HCT116 (cell line): ENCODE measurements around the gene SUOX. TPM values are rescaled to one million over a fixed set of nuclear protein-coding genes. Genes with fewer than 3 reads are reported as not detected.

Source experiments
- ATAC-seq: fragments of 200-7000 bp; cut with Tn5 transposase; 2 replicates; pipeline ENCODE4 v1.9.1; 2020; ENCODE audit warnings: mild to moderate bottlenecking, moderate library complexity
- BruUV-seq: library from RNA; stranded (reverse); fragments of 400-500 nt; replicated peaks from 2 replicates; lab custom pipeline; 2021; lab: Mats Ljungman, UMichigan
- CTCF ChIA-PET: fragments of 300-600 bp; sonication (Branson Sonifier 250); formaldehyde crosslinking; loops from one replicate; lab custom pipeline; 2021; ENCODE audit warnings: antibody characterized with exemption; lab: Charles Lee
- POLR2A ChIA-PET: fragments of 300-600, 350-600 bp; sonication (Branson Sonifier 250); formaldehyde crosslinking; loops from one replicate; lab custom pipeline; 2021; ENCODE audit warnings: antibody characterized with exemption; lab: Charles Lee
- RAD21 ChIA-PET, 2 experiments: fragments of 300-600 bp; sonication (Branson Sonifier 250); formaldehyde crosslinking; loops; one replicate each; lab custom pipeline; 2023; ENCODE audit warnings: low total read pairs in 2 of 2; ENCODE audit not compliant: uncharacterized antibody in 2 of 2, unreplicated experiment in 2 of 2, low non-redundant PET in 1 of 2; lab: Charles Lee
- DNase-seq: peaks from one replicate; pipeline ENCODE4 v3.0.0-alpha.2; 2010; ENCODE audit warnings: low read depth, low spot score
- H2AFZ ChIP-seq: fragments of 200-600 bp; shearing (Covaris generic), sonication (generic); 2 replicates; pipeline ENCODE4 v1.6.1; 2017; ENCODE audit warnings: low read depth, mixed run types, mixed read lengths, antibody characterized with exemption, low read length; ENCODE audit not compliant: poor library complexity, severe bottlenecking
- H3K27ac ChIP-seq: 2 replicates; pipeline ENCODE4 v1.5.1; 2012; ENCODE audit warnings: low read depth, low read length
- H3K27me3 ChIP-seq: fragments of 200-600 bp; sonication (generic); 2 replicates; pipeline ENCODE4 v1.6.1; 2016; ENCODE audit warnings: mixed run types, low read length, mixed read lengths; ENCODE audit not compliant: insufficient read depth
- H3K36me3 ChIP-seq, 2 experiments: fragments of 200-500 bp in 1 of 2; fragments of 200-600 bp in 1 of 2; sonication (Bioruptor generic) in 1 of 2; sonication (generic) in 1 of 2; 2 replicates each; pipeline versions ENCODE4 v1.5.1 to v1.6.1; 2014 to 2016; ENCODE audit warnings: low read length in 2 of 2, inconsistent platforms in 1 of 2, mixed read lengths in 1 of 2, mixed run types in 1 of 2; ENCODE audit not compliant: insufficient read depth in 2 of 2, control insufficient read depth in 1 of 2
- H3K4me1 ChIP-seq, 2 experiments: fragments of 200-600 bp in 1 of 2; sonication (generic) in 1 of 2; 2 replicates each; pipeline versions ENCODE4 v1.5.1 to v1.6.1; 2012 to 2017; ENCODE audit warnings: low read length in 2 of 2, inconsistent platforms in 1 of 2, mild to moderate bottlenecking in 1 of 2, mixed read lengths in 1 of 2, mixed run types in 1 of 2, moderate library complexity in 1 of 2; ENCODE audit not compliant: insufficient read depth in 2 of 2, control insufficient read depth in 1 of 2
- H3K4me2 ChIP-seq: fragments of 200-600 bp; sonication (generic); 2 replicates; pipeline ENCODE4 v1.6.1; 2017; ENCODE audit warnings: mixed run types, low read length, mixed read lengths
- H3K4me3 ChIP-seq, 2 experiments: fragments of 200-600 bp in 1 of 2; sonication (generic) in 1 of 2; replicated peaks in 1 of 2; 2 replicates each; pipeline ENCODE4 v1.5.1; 2011 to 2016; ENCODE audit warnings: low read length in 2 of 2, control low read depth in 1 of 2, low read depth in 1 of 2, mild to moderate bottlenecking in 1 of 2, mixed read lengths in 1 of 2, mixed run types in 1 of 2
- H3K79me2 ChIP-seq: fragments of 200-600 bp; sonication (generic); 2 replicates; pipeline ENCODE4 v1.6.1; 2017; ENCODE audit warnings: mild to moderate bottlenecking, mixed run types, low read length, moderate library complexity, mixed read lengths; ENCODE audit not compliant: insufficient read depth
- H3K9ac ChIP-seq: fragments of 200-600 bp; sonication (generic); 2 replicates; pipeline ENCODE4 v1.6.1; 2016; ENCODE audit warnings: low read length, mixed read lengths
- H3K9me2 ChIP-seq: fragments of 200-600 bp; sonication (generic), shearing (Covaris generic); 2 replicates; pipeline ENCODE4 v1.6.1; 2017; ENCODE audit warnings: mixed run types, mild to moderate bottlenecking, moderate library complexity; ENCODE audit not compliant: insufficient read depth
- H3K9me3 ChIP-seq, 2 experiments: fragments of 200-500 bp in 1 of 2; fragments of 200-600 bp in 1 of 2; sonication (Bioruptor generic) in 1 of 2; sonication (generic) in 1 of 2; 2 replicates each; pipeline ENCODE4 v1.6.1; 2014 to 2017; ENCODE audit warnings: low read length in 2 of 2, mixed read lengths in 2 of 2, inconsistent platforms in 1 of 2, low read depth in 1 of 2, mild to moderate bottlenecking in 1 of 2, mixed run types in 1 of 2, moderate library complexity in 1 of 2; ENCODE audit not compliant: control insufficient read depth in 1 of 2, insufficient read depth in 1 of 2
- H4K20me1 ChIP-seq: fragments of 200-600 bp; sonication (generic), shearing (Covaris generic); 2 replicates; pipeline ENCODE4 v1.6.1; 2017; ENCODE audit warnings: mixed run types, mild to moderate bottlenecking, moderate library complexity; ENCODE audit not compliant: insufficient read depth
- CBX3 ChIP-seq: IDR thresholded peaks from 2 replicates; pipeline ENCODE4 v1.6.1; 2012; ENCODE audit warnings: low read depth
- CEBPB ChIP-seq: IDR thresholded peaks from 2 replicates; pipeline ENCODE4 v1.6.1; 2012; ENCODE audit warnings: low read depth
- EGR1 ChIP-seq: IDR thresholded peaks from 2 replicates; pipeline ENCODE4 v1.6.1; 2012; ENCODE audit warnings: low read depth
- ELF1 ChIP-seq: IDR thresholded peaks from 2 replicates; pipeline ENCODE4 v1.6.1; 2012; ENCODE audit warnings: low read depth, borderline replicate concordance
- EZH2 ChIP-seq: fragments of 200-600 bp; sonication (generic); IDR thresholded peaks from 2 replicates; pipeline ENCODE4 v1.6.1; 2017; ENCODE audit warnings: antibody characterized with exemption, mixed run types
- FOSL1 ChIP-seq: IDR thresholded peaks from 2 replicates; pipeline ENCODE4 v1.6.1; 2012; ENCODE audit warnings: low read depth
- POLR2AphosphoS5 ChIP-seq: IDR thresholded peaks from 2 replicates; pipeline ENCODE4 v1.6.1; 2011; ENCODE audit warnings: mild to moderate bottlenecking, low read depth, low read length, moderate library complexity
- SP1 ChIP-seq: IDR thresholded peaks from 2 replicates; pipeline ENCODE4 v1.6.1; 2012; ENCODE audit warnings: low read depth
- SRF ChIP-seq: IDR thresholded peaks from 2 replicates; pipeline ENCODE4 v1.6.1; 2012; ENCODE audit warnings: low read depth
- TCF7L2 ChIP-seq: IDR thresholded peaks from 2 replicates; pipeline ENCODE4 v1.7.0; 2011; ENCODE audit warnings: borderline replicate concordance, inconsistent platforms; ENCODE audit not compliant: insufficient read depth, insufficient read length; ENCODE audit errors: extremely low read depth
- YY1 ChIP-seq: IDR thresholded peaks from 2 replicates; pipeline ENCODE4 v1.6.1; 2011; ENCODE audit warnings: low read length, low read depth, moderate library complexity, mild to moderate bottlenecking; ENCODE audit not compliant: insufficient replicate concordance; ENCODE audit errors: extremely low read depth
- ZFX ChIP-seq: fragments of 450-650 bp; IDR thresholded peaks from 2 replicates; pipeline ENCODE4 v1.6.1; 2017
- ZNF274 ChIP-seq: fragments of 200-500 bp; sonication (Bioruptor generic); IDR thresholded peaks from 2 replicates; pipeline ENCODE4 v1.6.1; 2014; ENCODE audit warnings: mild to moderate bottlenecking, low read depth, low read length, inconsistent platforms
- intact Hi-C: fragments of 100-400 bp; cut with micrococcal nuclease; formaldehyde crosslinking; loops from 2 replicates; pipeline ENCODE4 v1.10.0; 2022
- total RNA-seq: library from RNA; stranded (reverse); gene quantifications from one replicate; pipeline ENCODE4 v1.2.1, GENCODE V29; 2021; ENCODE audit not compliant: unreplicated experiment
- TF ChIP-seq, protein P1 (sequence below): IDR thresholded peaks from 2 replicates; pipeline ENCODE4 v1.6.1; 2011; ENCODE audit warnings: mild to moderate bottlenecking, low read length, moderate library complexity; ENCODE audit not compliant: insufficient replicate concordance; ENCODE audit errors: extremely low read depth
- TF ChIP-seq, protein P2 (sequence below), 3 experiments: fragments of 200-600 bp in 1 of 3; sonication (generic) in 1 of 3; IDR thresholded peaks in 2 of 3; conservative IDR thresholded peaks in 1 of 3; 2 replicates each; pipeline ENCODE4 v1.5.1; 2012 to 2017; ENCODE audit warnings: low read depth in 2 of 3, low read length in 2 of 3, antibody characterized with exemption in 1 of 3, borderline replicate concordance in 1 of 3, control low read depth in 1 of 3, mild to moderate bottlenecking in 1 of 3, mixed read lengths in 1 of 3, mixed run types in 1 of 3, moderate library complexity in 1 of 3; ENCODE audit not compliant: insufficient read depth in 1 of 3

Gene SUOX
- total RNA-seq, 1 experiment from 2014 or later, result 18.0 TPM

DNA sequence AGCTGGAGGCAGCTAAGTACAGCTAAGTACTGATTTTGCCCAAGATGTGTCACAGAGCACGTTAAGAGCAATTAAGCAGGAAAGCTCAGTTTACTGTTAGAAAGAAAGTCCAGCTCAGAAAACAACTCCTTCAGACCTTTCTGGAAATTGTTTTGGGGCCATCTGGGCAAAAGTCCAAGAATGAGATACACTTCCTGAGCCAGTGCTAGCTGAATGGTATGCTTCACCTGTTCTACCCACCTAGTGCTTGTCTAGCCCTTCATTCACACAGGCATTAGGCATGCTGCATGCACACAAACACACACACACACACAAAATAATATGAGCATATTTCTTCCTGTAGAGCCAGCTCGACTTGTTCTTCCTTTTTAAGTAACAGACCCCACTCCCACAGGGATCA is 17.1 kb downstream of the SUOX start:
- Histone ChIP-seq H3K4me1 (peaks cover 13 to 19% of the 10 kb centered on the region in 2 experiments; a peak in 3 of 4 replicates), H3K9ac (no peak overlapping the region), H3K36me3 (no peaks in the 10 kb centered on the region), H3K9me3 (no peaks in the 10 kb centered on the region), H2AFZ (no peak overlapping the region), H3K4me2 (no peak overlapping the region), H3K4me3 (no peak overlapping the region), H3K9me2 (no peaks in the 10 kb centered on the region), H3K27me3 (no peaks in the 10 kb centered on the region), H3K27ac (no peak overlapping the region), H4K20me1 (no peaks in the 10 kb centered on the region), H3K79me2 (no peaks in the 10 kb centered on the region)
- TF ChIP-seq TCF7L2 (no peak), CBX3 (no peak), FOSL1 (no peak), EGR1 (no peak), POLR2AphosphoS5 (no peak), ELF1 (no peak), EZH2 (no peak), ZNF274 (no peak)
- TF ChIP-seq, protein P1, sequence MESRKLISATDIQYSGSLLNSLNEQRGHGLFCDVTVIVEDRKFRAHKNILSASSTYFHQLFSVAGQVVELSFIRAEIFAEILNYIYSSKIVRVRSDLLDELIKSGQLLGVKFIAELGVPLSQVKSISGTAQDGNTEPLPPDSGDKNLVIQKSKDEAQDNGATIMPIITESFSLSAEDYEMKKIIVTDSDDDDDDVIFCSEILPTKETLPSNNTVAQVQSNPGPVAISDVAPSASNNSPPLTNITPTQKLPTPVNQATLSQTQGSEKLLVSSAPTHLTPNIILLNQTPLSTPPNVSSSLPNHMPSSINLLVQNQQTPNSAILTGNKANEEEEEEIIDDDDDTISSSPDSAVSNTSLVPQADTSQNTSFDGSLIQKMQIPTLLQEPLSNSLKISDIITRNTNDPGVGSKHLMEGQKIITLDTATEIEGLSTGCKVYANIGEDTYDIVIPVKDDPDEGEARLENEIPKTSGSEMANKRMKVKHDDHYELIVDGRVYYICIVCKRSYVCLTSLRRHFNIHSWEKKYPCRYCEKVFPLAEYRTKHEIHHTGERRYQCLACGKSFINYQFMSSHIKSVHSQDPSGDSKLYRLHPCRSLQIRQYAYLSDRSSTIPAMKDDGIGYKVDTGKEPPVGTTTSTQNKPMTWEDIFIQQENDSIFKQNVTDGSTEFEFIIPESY, result no peak
- RAD21 ChIA-PET, result no interaction called here
- DNase-seq (no peak), ATAC-seq (no peak)
- intact Hi-C loops, result no loop called here
- POLR2A ChIA-PET, result no interaction called here
- BruUV-seq, result no TSS peak
- CTCF ChIA-PET, result interaction anchor here (0.6 kb wide), 1 partner anchor 176 kb away, joined by 3 read pairs; no protein-coding TSS in a partner anchor

DNA sequence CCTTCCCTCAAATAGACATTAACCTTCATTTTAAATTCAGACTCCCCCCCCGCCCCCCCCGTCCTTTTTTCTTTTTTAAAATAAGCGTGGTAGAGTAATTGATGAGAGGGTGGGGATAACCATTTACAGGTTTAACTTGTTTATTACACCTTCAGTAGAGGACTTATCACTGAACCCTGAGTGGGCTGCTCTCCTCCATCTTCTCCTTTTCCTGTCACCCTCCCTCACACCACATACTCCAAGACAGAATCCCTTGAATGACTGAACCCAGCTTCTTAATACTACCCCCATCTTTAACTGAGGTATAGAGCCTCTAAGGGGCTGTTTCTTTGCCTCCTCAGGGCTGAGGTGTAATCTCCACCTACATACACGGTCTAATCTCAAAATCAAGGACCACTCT is 20.1 kb downstream of the SUOX start:
- no peak for ATAC-seq
- H3K27ac ChIP-seq, result no peak overlapping the region
- ChIA-PET POLR2A (no interaction called here), RAD21 (no interaction called here), CTCF (interaction anchor here (0.8 kb wide), 1 partner anchor 21 kb away, joined by 4 read pairs; no protein-coding TSS in a partner anchor)
- no peaks in the 10 kb centered on the region for H3K27me3 ChIP-seq
- no peak overlapping the region for H3K4me3 ChIP-seq
- no peak overlapping the region for H3K4me2 ChIP-seq
- intact Hi-C loops, result no loop called here
- no peak for DNase-seq
- H4K20me1 ChIP-seq, result no peaks in the 10 kb centered on the region
- no peaks in the 10 kb centered on the region for H3K9me3 ChIP-seq
- no peaks in the 10 kb centered on the region for H3K79me2 ChIP-seq
- H3K9me2 ChIP-seq, result no peaks in the 10 kb centered on the region
- peaks cover 13 to 19% of the 10 kb centered on the region in 2 experiments; a peak in 3 of 4 replicates for H3K4me1 ChIP-seq
- H3K36me3 ChIP-seq, result no peaks in the 10 kb centered on the region
- H3K9ac ChIP-seq, result no peak overlapping the region
- no peak overlapping the region for H2AFZ ChIP-seq
- BruUV-seq, result no TSS peak
- TF ChIP-seq CEBPB (no peak), SRF (no peak), YY1 (no peak), TCF7L2 (no peak), ZFX (no peak), FOSL1 (no peak), EGR1 (no peak), SP1 (no peak)
- TF ChIP-seq, protein P2, sequence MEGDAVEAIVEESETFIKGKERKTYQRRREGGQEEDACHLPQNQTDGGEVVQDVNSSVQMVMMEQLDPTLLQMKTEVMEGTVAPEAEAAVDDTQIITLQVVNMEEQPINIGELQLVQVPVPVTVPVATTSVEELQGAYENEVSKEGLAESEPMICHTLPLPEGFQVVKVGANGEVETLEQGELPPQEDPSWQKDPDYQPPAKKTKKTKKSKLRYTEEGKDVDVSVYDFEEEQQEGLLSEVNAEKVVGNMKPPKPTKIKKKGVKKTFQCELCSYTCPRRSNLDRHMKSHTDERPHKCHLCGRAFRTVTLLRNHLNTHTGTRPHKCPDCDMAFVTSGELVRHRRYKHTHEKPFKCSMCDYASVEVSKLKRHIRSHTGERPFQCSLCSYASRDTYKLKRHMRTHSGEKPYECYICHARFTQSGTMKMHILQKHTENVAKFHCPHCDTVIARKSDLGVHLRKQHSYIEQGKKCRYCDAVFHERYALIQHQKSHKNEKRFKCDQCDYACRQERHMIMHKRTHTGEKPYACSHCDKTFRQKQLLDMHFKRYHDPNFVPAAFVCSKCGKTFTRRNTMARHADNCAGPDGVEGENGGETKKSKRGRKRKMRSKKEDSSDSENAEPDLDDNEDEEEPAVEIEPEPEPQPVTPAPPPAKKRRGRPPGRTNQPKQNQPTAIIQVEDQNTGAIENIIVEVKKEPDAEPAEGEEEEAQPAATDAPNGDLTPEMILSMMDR (IDR thresholded peaks at IDR 0.05 in 2 of 3, conservative IDR thresholded peaks at IDR 0.05 in 1 of 3; ENCODE audit: borderline replicate concordance in 1 of 3, insufficient read depth in 1 of 3, low read depth in 2 of 3, low read length in 2 of 3), result no peak
- TF ChIP-seq, protein P1, result no peak
